Ovary (tissue), 3 donors: ENCODE data around the gene BAX.
"Not testable (repeated sequence)": the region's sequence is repeated elsewhere in the genome, so short reads cannot be mapped to it uniquely, and the experiment has no call there.

Experiments
- EP300 ChIP-seq: sonication (generic); formaldehyde crosslinking; IDR thresholded peaks from one replicate; pipeline ENCODE4 v1.6.1; 2017; ENCODE audit warnings: antibody characterized with exemption
- POLR2A ChIP-seq: fragments of 450-650 bp; IDR thresholded peaks from one replicate; pipeline ENCODE4 v1.6.1; 2017; ENCODE audit warnings: antibody characterized with exemption, mild to moderate bottlenecking, moderate library complexity
- TF ChIP-seq, protein P1 (sequence below), 3 donors: fragments of 450-650 bp in 2 of 3; fragments of 200-600 bp in 1 of 3; IDR thresholded peaks; one replicate each; pipeline versions ENCODE4 v1.5.1 to v1.8.0; 2016 to 2022; ENCODE audit warnings: antibody characterized with exemption in 3 of 3, mild to moderate bottlenecking in 1 of 3
- donor health status: DM: no; HTN: no; CAD: no.

DNA sequence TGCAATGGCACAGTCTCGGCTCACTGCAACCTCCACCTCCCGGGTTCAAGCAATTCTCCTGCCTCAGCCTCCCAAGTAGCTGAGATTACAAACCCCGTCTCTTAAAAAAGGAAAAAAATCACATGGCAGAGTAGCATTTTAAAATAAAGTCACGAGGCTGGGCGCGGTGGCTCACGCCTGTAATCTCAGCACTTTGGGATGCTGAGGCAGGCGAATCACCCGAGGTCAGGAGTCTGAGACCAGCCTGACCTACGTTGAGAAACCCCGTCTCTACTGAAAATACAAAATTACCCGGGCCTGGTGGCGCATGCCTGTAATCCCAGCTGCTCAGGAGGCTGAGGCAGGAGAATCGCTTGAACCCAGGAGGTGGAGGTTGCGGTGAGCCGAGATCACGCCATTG lies 27.0 kb upstream of the BAX start:
- not testable (repeated sequence) for TF ChIP-seq EP300, POLR2A
- TF ChIP-seq, protein P1, sequence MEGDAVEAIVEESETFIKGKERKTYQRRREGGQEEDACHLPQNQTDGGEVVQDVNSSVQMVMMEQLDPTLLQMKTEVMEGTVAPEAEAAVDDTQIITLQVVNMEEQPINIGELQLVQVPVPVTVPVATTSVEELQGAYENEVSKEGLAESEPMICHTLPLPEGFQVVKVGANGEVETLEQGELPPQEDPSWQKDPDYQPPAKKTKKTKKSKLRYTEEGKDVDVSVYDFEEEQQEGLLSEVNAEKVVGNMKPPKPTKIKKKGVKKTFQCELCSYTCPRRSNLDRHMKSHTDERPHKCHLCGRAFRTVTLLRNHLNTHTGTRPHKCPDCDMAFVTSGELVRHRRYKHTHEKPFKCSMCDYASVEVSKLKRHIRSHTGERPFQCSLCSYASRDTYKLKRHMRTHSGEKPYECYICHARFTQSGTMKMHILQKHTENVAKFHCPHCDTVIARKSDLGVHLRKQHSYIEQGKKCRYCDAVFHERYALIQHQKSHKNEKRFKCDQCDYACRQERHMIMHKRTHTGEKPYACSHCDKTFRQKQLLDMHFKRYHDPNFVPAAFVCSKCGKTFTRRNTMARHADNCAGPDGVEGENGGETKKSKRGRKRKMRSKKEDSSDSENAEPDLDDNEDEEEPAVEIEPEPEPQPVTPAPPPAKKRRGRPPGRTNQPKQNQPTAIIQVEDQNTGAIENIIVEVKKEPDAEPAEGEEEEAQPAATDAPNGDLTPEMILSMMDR (IDR thresholded peaks at IDR 0.05), result not testable (repeated sequence)
